Medulla oblongata (tissue), 1 donor: ENCODE measurements around the gene OTOP3.

ENCODE experiments used
- DNase-seq: peaks from one replicate; pipeline ENCODE4 v3.0.0-alpha.2; 2015; ENCODE audit errors: extremely low spot score

The OTOP3 gene

GRCh38 chr17:74916851-74917199, 18.9 kb upstream of the OTOP3 start:
- no peak for DNase-seq

- peak; percentile 23 for DNase-seq
Observed at GRCh38 chr17:74917430-74917829, 18.3 kb upstream of the OTOP3 start.

- DNase-seq: no peak
Observed at GRCh38 chr17:74918906-74919305, 16.8 kb upstream of the OTOP3 start.

GRCh38 chr17:74919440-74920305, 16.0 kb upstream of the OTOP3 start:
- no peak for DNase-seq

- no peak for DNase-seq
Observed at GRCh38 chr17:74920306-74920620, 15.4 kb upstream of the OTOP3 start.

- DNase-seq: no peak
Observed at GRCh38 chr17:74920642-74921025, 15.1 kb upstream of the OTOP3 start.

- no peak for DNase-seq
Observed at GRCh38 chr17:74921026-74921681, 14.5 kb upstream of the OTOP3 start.

GRCh38 chr17:74921769-74922168, 13.9 kb upstream of the OTOP3 start:
- DNase-seq: no peak

- no peak for DNase-seq
Observed at GRCh38 chr17:74922172-74922571, 13.5 kb upstream of the OTOP3 start.

- no peak for DNase-seq
Observed at GRCh38 chr17:74922694-74923537, 12.8 kb upstream of the OTOP3 start, which contains the start of gene USH1G. Gene USH1G, minus strand, starts transcription at chr17:74923255. Its CDS starts 182 bp downstream, at chr17:74923073.

GRCh38 chr17:74923538-74924249, 12.0 kb upstream of the OTOP3 start:
- DNase-seq: peak; percentile 38

GRCh38 chr17:74924250-74924948, 11.3 kb upstream of the OTOP3 start, which contains the start of gene OTOP2:
Gene OTOP2, plus strand, starts transcription at chr17:74924273. Its CDS starts 360 bp downstream, at chr17:74924633.
- peak; percentile 43 for DNase-seq

GRCh38 chr17:74925242-74925641, 10.5 kb upstream of the OTOP3 start:
- no peak for DNase-seq

GRCh38 chr17:74928786-74929185, 6.9 kb upstream of the OTOP3 start:
- no peak for DNase-seq

GRCh38 chr17:74930535-74931036, 5.1 kb upstream of the OTOP3 start:
- DNase-seq: no peak

GRCh38 chr17:74935048-74935447, 650 bp upstream of the OTOP3 start:
- no peak for DNase-seq

- DNase-seq: no peak
Observed at GRCh38 chr17:74936470-74936799, 737 bp downstream of the OTOP3 start.

GRCh38 chr17:74937064-74938051, 1.7 kb downstream of the OTOP3 start:
- no peak for DNase-seq

- DNase-seq: no peak
Observed at GRCh38 chr17:74938194-74938950, 2.7 kb downstream of the OTOP3 start.
